Astrocyte of the spinal cord (primary cell): ENCODE data around the gene CRB2.
"Not testable (repeated sequence)": the region's sequence is repeated elsewhere in the genome, so short reads cannot be mapped to it uniquely, and the experiment has no call there.

Source experiments
- DNase-seq: peaks from one replicate; pipeline ENCODE4 v3.0.0; 2011; ENCODE audit warnings: low read depth, low spot score
- H3K4me3 ChIP-seq: 2 replicates; pipeline ENCODE4 v1.5.1; 2011; ENCODE audit warnings: low read depth, mild to moderate bottlenecking, low read length, moderate library complexity
- in situ Hi-C: cut with HindIII; loops from 2 replicates; pipeline ENCODE4 v1.10.0; 2017; ENCODE audit warnings: low sequenced_read_pairs
- TF ChIP-seq, protein P1 (sequence below): IDR thresholded peaks from 2 replicates; pipeline ENCODE4 v1.5.1; 2012; ENCODE audit warnings: low read depth, mild to moderate bottlenecking, low read length, inconsistent platforms

CRB2 gene

DNA sequence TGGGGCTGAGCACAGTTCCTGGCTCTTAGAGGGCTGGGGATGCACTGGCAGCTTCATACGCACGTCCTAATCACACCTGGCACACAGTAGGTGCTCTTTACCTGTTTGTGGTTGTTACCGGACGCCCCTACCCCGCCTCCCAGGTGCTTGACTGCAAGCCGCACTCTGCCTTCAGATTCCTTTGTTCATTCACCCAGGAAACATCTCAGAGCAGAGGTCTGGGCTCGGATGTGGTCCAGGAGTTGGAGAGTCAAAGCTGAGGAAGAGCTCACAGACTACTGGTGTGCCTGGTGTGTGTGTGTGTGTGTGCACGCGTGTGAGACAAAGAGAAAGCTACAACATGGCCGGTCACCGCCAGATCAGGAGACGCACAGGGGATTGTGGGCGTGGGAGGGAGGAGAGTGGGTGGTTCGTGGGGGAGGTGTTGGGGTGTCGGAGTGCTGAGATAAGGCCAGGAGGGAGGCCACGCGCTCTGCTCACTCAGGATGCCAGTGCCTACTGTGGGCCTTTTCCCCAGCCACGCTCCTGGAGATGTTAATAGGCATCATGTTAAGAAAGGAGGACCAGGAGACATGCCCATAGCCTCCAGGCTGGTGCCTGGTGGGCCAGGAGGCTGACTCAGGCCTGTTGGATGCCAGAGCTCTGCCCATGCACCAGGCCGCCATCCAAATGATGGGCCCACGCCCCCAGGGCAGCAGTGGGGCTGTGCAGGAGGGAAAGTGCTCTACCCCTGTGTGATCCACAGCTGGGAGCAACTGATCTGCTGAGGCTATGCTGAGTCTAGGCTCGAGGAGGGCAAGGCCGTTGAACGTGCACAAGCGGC lies 39.9 kb downstream of the CRB2 start:
- no peak overlapping the region for H3K4me3 ChIP-seq
- no peak for DNase-seq
- in situ Hi-C loops = no loop called here
- TF ChIP-seq, protein P1, sequence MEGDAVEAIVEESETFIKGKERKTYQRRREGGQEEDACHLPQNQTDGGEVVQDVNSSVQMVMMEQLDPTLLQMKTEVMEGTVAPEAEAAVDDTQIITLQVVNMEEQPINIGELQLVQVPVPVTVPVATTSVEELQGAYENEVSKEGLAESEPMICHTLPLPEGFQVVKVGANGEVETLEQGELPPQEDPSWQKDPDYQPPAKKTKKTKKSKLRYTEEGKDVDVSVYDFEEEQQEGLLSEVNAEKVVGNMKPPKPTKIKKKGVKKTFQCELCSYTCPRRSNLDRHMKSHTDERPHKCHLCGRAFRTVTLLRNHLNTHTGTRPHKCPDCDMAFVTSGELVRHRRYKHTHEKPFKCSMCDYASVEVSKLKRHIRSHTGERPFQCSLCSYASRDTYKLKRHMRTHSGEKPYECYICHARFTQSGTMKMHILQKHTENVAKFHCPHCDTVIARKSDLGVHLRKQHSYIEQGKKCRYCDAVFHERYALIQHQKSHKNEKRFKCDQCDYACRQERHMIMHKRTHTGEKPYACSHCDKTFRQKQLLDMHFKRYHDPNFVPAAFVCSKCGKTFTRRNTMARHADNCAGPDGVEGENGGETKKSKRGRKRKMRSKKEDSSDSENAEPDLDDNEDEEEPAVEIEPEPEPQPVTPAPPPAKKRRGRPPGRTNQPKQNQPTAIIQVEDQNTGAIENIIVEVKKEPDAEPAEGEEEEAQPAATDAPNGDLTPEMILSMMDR = no peak

DNA sequence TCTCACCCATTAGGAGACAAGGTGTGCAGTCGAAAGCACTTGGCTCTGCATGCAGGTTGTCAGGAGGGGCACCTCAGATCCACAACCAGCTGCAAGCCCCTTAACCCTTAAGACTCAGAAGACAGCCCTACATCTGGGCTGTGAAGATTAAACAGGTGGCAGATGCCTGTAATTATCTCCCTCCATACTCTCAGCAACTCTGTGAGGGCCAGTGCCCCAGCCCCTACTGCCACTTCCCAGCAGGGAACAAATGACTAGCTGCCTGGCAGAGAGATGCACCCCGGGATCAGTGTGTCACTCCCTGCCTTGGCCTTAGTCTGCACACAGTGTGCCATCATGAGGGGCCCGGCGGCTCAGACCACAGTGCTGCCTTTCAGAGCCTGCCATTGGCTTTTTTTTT lies 42.0 kb downstream of the CRB2 start:
- H3K4me3 ChIP-seq = no peak overlapping the region
- DNase-seq = no peak
- TF ChIP-seq, protein P1 = no peak
- in situ Hi-C loops = no loop called here

DNA sequence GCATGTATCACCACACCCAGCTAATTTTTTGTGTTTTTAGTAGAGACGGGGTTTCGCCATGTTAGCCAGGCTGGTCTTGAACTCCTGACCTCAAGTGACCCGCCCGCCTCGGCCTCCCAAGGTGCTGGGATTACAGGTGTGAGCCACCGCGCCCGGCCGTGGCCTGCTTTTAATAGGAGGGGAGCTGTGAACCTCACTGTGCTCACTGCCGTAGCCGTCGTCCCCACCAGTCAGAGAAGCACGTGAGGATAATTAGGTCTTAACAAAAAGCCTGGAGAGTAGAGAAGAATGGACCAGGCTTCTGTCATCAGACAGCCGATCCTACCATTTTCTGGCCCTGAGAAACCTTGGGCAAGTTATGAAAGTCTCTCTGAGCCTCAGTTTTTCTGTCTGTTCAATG lies 42.9 kb downstream of the CRB2 start:
- H3K4me3 ChIP-seq, DNase-seq, in situ Hi-C loops: not testable (repeated sequence)

DNA sequence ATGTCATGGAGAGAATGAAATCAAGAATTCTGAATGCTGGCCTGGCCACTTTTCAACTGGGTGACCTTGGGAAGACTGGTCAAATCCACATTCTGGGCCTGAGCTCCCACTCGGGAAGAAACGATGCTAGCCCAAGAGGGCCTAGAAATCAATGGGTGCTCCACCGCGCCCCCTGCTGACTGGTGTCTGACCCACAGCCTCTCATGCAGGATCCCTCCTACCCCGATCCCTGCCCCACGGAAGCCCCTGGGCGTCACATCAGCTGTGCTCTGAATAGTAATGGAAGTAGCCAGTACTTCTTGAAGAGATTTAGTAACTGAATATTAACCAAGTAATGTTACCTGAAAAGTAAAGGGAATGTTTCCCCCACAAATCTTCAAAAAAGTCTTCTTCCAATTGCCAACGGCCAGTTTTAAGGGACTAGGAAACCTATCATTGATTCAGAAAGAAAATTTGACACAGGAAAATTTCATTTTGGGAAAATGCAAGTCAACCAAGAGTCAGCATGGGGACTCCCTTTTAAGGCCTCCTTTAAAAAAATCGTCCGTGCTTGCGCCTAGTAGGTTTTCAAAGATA lies 43.9 kb downstream of the CRB2 start:
- in situ Hi-C loops = no loop called here
- DNase-seq = no peak
- TF ChIP-seq, protein P1 = peak; percentile 67
- H3K4me3 ChIP-seq = no peak overlapping the region

DNA sequence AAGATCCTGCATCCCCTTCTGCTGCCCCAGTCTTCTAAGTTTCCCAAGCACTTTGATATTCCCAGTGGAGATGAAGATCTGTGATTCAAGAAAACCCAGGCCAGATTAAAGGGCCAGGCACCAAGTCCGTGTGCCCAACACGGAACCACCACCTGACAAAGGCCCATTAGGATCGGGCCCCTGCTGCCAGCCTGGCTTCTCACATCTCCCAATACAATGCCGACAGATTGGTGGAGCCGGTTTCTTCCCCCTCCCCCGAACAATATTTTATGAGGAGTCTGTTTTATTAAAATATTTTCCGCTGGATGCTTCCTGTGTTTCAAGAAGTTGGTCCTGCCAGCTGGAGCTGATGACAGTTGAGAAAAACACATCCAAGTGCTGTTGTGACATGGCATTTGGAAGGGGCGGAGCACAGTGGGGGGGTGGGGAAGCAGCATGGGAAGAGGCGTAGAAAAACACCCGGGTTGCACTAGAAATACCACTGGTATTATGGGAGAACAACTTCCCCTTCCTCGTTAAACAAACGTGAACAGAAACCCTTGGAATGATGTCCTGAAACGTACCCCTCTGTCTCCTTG lies 45.0 kb downstream of the CRB2 start:
- in situ Hi-C loops = no loop called here
- H3K4me3 ChIP-seq = no peak overlapping the region
- TF ChIP-seq, protein P1 = no peak
- DNase-seq = no peak

DNA sequence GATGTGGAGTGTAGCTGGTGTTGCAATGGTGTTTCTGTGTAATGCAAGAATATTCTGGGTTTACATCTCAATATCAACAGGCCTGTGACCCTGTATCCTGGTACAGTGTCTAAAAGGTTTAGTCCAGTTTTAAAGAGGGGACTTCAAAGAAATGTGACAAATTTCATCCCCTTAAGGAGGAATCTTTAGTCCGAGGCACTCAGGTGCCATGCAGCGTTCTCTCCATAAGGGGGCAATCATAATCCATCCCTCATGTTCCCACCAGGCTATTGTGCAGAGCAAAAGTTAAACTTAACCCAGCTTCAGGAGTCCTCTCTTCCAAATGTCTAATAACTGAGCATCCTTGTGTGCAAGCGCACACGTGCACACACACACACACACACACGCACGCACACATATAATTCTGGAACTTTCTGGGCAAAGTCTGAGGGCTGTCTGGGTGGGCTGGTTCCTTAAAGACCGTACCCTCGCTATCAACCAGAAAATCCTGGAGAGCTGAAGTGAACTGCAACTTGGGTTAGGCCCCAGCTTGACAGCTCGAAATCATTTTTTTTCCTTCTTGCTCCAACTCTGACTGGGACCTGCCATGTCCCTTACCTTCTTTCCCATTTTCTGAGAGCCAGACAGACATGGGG lies 46.0 kb downstream of the CRB2 start:
- TF ChIP-seq, protein P1 = peak; percentile 89
- no peak overlapping the region for H3K4me3 ChIP-seq
- in situ Hi-C loops = no loop called here
- DNase-seq = peak; percentile 54
